Measurements from ENCODE around the gene NXPE3. TPM values are rescaled to one million over a fixed set of nuclear protein-coding genes. Genes with fewer than 3 reads are reported as not detected.

The NXPE3 gene
- total and polyA plus RNA-seq, 10 of the 15 experiments (the other 5 are each of a cell fraction or from before 2014, with no cell fraction given), result 2.0 to 8.7 (median 5.2) TPM

- no peak for TF ChIP-seq REST (IDR thresholded peaks at IDR 0.05; ENCODE audit: low read depth, low read length)
- TF ChIP-seq, protein P1, sequence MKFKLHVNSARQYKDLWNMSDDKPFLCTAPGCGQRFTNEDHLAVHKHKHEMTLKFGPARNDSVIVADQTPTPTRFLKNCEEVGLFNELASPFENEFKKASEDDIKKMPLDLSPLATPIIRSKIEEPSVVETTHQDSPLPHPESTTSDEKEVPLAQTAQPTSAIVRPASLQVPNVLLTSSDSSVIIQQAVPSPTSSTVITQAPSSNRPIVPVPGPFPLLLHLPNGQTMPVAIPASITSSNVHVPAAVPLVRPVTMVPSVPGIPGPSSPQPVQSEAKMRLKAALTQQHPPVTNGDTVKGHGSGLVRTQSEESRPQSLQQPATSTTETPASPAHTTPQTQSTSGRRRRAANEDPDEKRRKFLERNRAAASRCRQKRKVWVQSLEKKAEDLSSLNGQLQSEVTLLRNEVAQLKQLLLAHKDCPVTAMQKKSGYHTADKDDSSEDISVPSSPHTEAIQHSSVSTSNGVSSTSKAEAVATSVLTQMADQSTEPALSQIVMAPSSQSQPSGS (IDR thresholded peaks at IDR 0.05; ENCODE audit: low read length), result no peak
- no peak for TF ChIP-seq ETV6 (conservative IDR thresholded peaks at IDR 0.05 in 1 of 2, IDR thresholded peaks at IDR 0.05 in 1 of 2; ENCODE audit: borderline replicate concordance in 1 of 2, low read depth in 1 of 2)
- TF ChIP-seq DPF2 (IDR thresholded peaks at IDR 0.05), result no peak
These were observed 69.3 kb downstream of the NXPE3 start (continued) for GRCh38 chr3:101848326-101848725.
